SHP77 (cell line): ENCODE data around the gene NPTXR.

Experiments
- DNase-seq, 2 experiments: peaks; one replicate each; lab custom pipeline; 2025; lab: John Stamatoyannopoulos, UW

Gene NPTXR

DNA sequence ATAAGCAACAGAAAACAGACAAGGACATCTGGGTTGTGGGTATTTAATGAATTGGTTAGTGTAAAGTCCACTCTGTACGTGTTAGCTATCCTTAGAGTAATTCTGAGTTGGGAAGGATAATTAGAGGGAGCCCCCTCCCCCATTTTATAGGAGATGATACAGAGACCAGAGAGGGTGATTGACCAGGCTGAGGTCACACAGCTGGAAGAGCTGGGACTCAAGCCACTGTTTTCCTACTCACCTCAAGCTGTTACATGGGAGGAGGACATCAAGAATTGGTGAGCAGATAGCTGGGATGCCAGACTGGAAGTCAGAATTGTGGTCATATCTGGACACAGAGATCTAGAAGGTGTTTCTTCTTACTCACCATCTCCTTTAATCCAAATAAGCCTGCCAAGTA lies 8.7 kb upstream of the NPTXR start:
- DNase-seq, result no peak

DNA sequence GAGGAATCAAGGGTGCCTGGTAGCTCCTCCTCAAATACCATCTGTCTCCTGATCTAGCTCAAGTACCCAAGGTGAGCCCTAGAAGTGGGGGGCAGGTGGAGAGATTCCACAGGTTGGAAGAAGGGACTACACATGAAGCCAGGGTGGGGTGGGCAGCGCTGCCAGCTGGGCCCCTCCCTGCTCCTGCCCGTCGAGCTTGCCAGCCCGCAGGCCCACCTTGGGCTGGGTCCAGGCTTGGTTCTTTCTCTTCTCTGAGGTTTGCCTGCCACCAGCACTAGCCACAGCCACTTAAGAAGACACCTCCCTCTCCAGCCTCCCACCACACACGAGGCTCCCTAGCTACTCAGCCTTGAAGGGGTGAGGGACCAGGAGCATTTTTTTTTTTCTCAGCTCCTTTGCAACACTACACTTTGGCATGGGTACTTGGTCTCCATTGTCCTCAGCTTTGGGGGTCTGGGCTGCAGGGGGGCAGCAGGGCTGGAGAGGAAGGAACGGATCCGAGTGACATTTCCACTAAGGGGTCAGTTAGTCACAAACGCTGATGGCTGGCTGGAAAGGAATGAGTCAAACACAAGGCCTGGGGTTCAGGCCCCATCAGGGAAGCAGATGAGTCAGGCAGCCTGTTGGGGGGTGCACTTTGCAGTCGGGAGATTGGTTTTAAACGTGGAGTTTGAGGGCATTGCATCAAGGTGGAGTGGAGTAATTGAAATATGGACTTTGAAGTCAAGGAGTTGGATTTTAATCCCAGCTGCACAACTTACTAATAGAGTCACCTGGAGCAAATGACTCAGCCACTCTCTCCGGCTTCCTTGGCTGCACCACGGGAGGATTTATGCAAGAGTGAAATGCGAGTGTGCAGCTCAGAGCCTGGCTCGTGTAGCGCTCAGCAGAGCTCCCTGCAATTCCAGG lies 7.4 kb upstream of the NPTXR start:
- no peak for DNase-seq

GRCh38 chr22:38850399-38850798 lies 6.6 kb upstream of the NPTXR start:
- DNase-seq, result no peak

DNA sequence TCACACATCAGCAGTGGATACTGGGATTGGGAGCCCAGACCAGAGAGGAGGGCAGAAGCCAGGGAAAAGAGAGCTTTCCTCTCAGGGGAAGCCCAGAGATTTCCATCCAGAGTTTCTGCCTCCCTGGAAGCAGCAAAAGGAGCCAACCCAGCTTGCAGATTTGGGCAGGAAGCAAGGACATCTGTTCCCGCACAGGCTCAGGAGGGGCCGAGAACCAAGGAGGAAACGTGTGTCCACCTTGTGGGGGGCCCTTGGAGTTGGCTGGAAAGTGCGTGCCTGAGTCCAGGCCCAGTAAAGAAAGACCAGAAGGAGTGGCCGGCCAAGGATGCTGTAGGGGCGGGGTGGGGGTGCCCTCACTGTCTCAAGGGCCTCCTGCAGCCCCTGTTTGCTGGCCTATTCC lies 6.0 kb upstream of the NPTXR start:
- DNase-seq, result no peak

- DNase-seq, result no peak
Measured at GRCh38 chr22:38846412-38846811, 2.6 kb upstream of the NPTXR start.

DNA sequence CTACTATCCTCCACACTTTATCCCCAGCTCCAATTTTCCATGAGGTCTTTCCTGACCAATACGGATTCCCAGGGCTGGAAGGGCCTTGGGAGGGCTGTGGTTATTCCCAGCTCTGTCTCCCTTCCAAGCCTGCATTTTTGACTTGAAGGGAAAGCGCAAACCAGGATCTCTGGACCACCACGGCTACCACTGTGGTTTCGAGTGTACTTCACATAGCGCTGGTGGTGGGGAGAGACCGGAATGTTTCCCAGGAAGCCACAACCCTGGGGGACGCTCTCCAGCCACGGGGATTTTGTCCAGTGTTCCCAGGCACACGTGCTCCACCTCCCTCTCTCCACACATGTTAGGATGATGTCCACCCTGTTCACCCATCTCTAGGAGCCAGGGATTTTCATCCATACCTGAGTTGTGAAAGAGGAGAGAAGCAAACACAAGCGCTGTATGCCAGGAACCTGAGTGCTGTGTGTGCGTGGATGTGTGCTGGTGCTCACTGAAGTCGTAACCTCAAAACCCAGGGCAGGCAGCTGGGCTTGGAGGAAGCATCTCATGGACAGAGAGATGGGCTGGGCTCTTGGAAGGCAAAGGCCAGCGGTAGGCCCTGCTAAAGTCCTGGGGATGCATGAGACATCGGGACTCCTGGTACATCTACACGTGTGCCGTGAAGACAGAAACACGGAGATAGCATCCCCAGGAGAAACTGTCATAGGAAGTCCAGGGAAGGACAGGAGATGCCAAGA lies 1.3 kb upstream of the NPTXR start:
- DNase-seq, result no peak

- DNase-seq, result no peak
Measured at GRCh38 chr22:38844315-38845003, 631 bp upstream of the NPTXR start.

GRCh38 chr22:38843201-38843656 lies 599 bp downstream of the NPTXR start:
- peak; percentile 33 to 54 for DNase-seq

DNA sequence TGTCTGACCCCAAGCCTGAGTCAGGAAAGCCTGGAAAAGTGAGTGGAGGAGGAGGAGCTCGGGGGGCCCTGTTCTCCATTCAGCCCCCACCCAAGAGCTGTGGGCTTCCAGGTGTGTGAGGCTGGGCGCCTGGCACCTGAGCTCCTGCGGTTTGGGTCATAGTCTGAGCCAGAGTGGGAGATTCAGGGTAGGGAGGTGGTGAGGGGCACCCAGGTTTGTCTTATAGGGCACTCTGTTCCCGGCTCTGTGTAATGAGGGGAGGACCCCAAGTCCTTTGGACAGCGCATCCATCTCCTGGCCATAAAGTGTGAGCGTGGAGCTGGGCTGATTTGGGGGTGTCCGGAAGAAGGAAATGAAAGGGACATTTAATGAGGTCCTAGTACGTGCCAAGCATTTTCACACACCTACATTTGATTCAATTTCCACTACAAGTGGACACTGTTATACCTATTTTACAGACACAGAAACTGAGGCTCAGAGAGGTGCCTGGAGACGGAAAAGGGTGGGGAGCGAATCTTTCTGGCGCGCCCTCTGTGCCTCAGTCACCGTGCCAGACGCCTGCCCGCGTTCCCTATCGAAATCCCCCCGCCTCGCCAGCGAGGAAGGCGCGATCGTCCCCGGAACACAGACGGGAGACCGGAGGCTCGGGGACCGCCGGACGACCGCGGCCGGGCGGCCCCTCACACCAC lies 1.2 kb downstream of the NPTXR start:
- no peak for DNase-seq

DNA sequence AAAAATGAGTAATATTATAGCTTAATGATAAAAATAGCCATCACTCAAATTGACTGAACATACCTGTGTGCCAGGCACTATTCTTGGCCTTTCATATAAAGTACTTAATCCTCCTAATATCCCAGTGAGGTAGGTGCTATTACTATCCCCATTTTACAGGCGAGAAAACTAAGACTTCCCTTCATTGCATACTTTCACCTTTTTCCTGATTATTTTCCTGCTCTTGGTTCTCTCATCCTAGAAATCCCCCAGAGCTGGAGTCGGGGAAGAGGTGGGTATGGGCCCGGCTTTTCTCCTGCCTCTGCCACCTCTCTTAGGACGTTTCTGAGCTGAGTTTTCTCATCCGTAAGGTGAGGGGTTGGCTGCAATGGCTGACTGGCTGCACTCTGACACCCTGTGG lies 2.2 kb downstream of the NPTXR start:
- no peak for DNase-seq

DNA sequence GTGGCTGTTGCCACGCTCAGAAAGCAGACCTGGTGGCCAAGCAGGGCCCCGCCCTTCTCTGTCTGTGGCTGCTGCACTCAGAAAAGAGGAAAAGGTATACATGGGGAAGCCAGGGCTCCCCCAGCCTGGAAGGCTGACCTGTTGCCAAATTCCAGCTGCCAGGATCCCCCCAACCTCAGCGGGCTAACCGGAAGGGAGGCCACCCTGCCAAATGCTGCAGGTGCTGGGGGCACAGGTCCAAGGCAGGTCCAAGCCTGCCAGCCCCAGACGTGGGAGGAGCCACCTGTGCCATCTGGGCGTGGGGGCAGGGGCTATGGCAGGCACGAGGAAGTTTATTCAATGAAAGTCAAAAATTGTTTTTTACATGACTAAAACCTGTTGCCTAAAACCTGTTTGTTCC lies 2.6 kb downstream of the NPTXR start:
- no peak for DNase-seq

DNA sequence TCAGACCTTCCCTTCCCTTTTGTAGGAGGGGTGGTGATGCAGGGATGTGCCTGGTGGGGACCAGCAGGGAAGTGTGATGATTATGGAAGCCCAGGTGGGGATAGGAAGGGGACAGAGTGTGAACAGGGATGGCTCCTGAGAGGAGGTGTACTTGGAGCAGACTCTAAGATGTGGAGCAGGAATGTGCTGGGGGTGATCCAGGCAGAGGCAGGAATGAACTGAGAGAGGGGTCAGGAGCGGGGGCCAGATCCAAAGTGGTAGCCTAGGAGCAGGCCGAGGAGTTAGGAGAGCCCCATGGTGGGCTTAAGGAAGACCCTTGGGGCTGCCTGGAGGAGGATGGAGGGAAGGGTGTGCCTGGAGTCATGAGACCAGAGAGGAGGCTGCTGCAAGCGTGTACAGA lies 3.7 kb downstream of the NPTXR start:
- DNase-seq, result no peak

- DNase-seq, result no peak
Measured at GRCh38 chr22:38839686-38840085, 4.1 kb downstream of the NPTXR start.

- DNase-seq, result no peak
Measured at GRCh38 chr22:38837414-38837928, 6.4 kb downstream of the NPTXR start.

DNA sequence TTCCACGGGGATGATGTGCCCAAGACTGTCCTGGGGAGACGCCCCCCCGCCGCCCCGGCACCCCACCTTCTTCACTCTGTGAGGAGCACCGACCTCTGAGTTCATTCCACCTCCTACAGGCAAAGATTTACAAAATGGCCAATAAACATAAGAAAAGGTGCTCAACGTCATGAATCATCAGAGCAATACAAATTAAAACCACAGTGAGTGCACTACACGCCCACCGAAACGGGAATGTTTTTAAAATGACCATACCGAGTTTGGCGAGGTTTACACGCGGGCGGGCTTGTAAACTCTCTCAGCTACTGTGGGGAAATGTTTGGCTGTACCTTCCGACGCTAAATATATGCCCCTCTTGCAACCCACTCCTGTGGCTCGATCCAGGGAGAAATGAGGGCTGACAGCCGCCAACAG lies 7.9 kb downstream of the NPTXR start:
- DNase-seq, result no peak

DNA sequence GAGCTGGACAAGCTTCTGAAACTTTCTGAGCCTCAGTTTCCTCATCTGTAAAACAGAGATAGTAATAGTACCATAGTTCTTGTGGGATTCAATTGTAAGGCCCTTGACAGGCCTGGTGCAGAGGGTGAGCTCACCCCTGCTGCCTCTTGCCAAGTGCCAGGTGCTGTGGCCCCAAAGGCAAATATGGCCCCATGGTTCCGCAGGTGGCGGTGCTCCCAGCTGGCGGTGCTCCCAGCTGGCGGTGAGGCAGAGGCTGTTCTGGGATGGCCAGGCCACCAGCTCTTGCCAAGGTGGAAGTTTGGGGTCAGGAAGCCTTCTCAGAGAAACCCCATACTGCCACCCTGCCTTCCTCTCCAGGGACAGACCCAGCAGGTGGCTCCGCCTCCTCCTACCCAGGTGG lies 8.8 kb downstream of the NPTXR start:
- DNase-seq, result no peak

- DNase-seq, result no peak
Measured at GRCh38 chr22:38834215-38834953, 9.4 kb downstream of the NPTXR start.

- no peak for DNase-seq
Measured at GRCh38 chr22:38833061-38833460, 10.8 kb downstream of the NPTXR start.

- DNase-seq, result no peak
Measured at GRCh38 chr22:38832005-38832978, 11.5 kb downstream of the NPTXR start.
